ENCODE results near the gene ITSN2. TPM values are rescaled to one million over a fixed set of nuclear protein-coding genes. Genes with fewer than 3 reads are reported as not detected.

The ITSN2 gene
- total and polyA plus RNA-seq, 10 donors = 41.1 to 150 (median 107) TPM

- Histone ChIP-seq H3K4me3 (peak overlapping the region in 1 of 8 donors; percentile 27), H3K9me3 (no peaks in the 10 kb centered on the region), H3K36me3 (no peaks in the 10 kb centered on the region), H3K27me3 (replicated peaks in 1 of 7) (no peaks in the 10 kb centered on the region), H3K4me1 (peaks cover 45 to 96% (median 79%) of the 10 kb centered on the region in 6 donors), H3K27ac (peak overlapping the region in 6 of 8 donors; percentile 0 to 60 (median 48))
- intact Hi-C loops (cut with DNase I; ENCODE audit: low total_unique reads) = no loop called here
- TF ChIP-seq POLR2A (IDR thresholded peaks at IDR 0.05) = no peak
- no peak for DNase-seq
- WGBS, 5 donors = 35 to 59% (median 36%) methylated on average over 1 of the region's 1 CpG
Measured at GRCh38 chr2:24354957-24355356, 5.4 kb downstream of the ITSN2 start.

- intact Hi-C loops (cut with DNase I; ENCODE audit: low total_unique reads) = no loop called here
- H3K27ac ChIP-seq = peak overlapping the region in 7 of 8 donors; percentile 0 to 60 (median 50)
- no peaks in the 10 kb centered on the region for H3K36me3 ChIP-seq
- H3K9me3 ChIP-seq = no peaks in the 10 kb centered on the region
- TF ChIP-seq POLR2AphosphoS5 (IDR thresholded peaks at IDR 0.05) (no peak), POLR2A (IDR thresholded peaks at IDR 0.05) (no peak)
- TF ChIP-seq, protein P1, sequence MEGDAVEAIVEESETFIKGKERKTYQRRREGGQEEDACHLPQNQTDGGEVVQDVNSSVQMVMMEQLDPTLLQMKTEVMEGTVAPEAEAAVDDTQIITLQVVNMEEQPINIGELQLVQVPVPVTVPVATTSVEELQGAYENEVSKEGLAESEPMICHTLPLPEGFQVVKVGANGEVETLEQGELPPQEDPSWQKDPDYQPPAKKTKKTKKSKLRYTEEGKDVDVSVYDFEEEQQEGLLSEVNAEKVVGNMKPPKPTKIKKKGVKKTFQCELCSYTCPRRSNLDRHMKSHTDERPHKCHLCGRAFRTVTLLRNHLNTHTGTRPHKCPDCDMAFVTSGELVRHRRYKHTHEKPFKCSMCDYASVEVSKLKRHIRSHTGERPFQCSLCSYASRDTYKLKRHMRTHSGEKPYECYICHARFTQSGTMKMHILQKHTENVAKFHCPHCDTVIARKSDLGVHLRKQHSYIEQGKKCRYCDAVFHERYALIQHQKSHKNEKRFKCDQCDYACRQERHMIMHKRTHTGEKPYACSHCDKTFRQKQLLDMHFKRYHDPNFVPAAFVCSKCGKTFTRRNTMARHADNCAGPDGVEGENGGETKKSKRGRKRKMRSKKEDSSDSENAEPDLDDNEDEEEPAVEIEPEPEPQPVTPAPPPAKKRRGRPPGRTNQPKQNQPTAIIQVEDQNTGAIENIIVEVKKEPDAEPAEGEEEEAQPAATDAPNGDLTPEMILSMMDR (IDR thresholded peaks at IDR 0.05 in 8 of 11, conservative IDR thresholded peaks at IDR 0.05 in 3 of 11) = no peak
- peak overlapping the region in 1 of 8 donors; percentile 27 for H3K4me3 ChIP-seq
- 42 to 62% (median 48%) methylated on average over 3 of the region's 3 CpGs for WGBS, 5 donors
- peaks cover 48 to 99% (median 84%) of the 10 kb centered on the region in 6 donors for H3K4me1 ChIP-seq
- DNase-seq = no peak
- H3K27me3 ChIP-seq (replicated peaks in 1 of 7) = no peaks in the 10 kb centered on the region
Measured at GRCh38 chr2:24354395-24354794, 5.9 kb downstream of the ITSN2 start.

DNA sequence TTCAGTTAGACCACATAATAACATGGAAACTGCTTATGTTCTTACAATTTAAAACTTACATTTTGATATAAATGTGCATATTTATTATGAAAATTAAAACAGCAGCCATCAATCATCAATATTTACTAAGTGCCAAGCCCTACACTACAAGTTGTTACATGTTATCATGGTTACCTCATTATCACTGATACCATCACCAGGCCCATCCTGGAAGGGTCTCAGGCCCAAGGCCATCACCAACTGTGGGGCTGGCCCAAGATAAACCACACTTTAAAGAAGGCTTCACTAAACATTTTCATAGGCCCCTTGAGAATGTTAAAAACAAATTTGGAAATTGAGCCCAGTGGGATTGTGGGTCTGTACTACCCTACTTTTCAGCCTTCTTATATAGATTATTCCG, 6.4 kb downstream of the ITSN2 start:
- H3K27ac ChIP-seq = peak overlapping the region in 6 of 8 donors; percentile 27 to 60 (median 50)
- H3K36me3 ChIP-seq = no peaks in the 10 kb centered on the region
- WGBS, 5 donors = 82 to 95% (median 91%) methylated on average over 1 of the region's 1 CpG
- no peak overlapping the region for H3K4me3 ChIP-seq
- TF ChIP-seq, protein P1 (IDR thresholded peaks at IDR 0.05 in 8 of 11, conservative IDR thresholded peaks at IDR 0.05 in 3 of 11) = no peak
- TF ChIP-seq POLR2A (IDR thresholded peaks at IDR 0.05) = no peak
- no peak for TF ChIP-seq POLR2AphosphoS5 (IDR thresholded peaks at IDR 0.05)
- H3K4me1 ChIP-seq = peaks cover 53 to 99% (median 85%) of the 10 kb centered on the region in 6 donors
- DNase-seq = no peak
- no peaks in the 10 kb centered on the region for H3K9me3 ChIP-seq
- no peaks in the 10 kb centered on the region for H3K27me3 ChIP-seq (replicated peaks in 1 of 7)
- intact Hi-C loops (cut with DNase I; ENCODE audit: low total_unique reads) = no loop called here

- peaks cover 52 to 99% (median 85%) of the 10 kb centered on the region in 6 donors for H3K4me1 ChIP-seq
- intact Hi-C loops (cut with DNase I; ENCODE audit: low total_unique reads) = no loop called here
- TF ChIP-seq, protein P1 (IDR thresholded peaks at IDR 0.05 in 8 of 11, conservative IDR thresholded peaks at IDR 0.05 in 3 of 11) = no peak
- TF ChIP-seq POLR2AphosphoS5 (IDR thresholded peaks at IDR 0.05) (no peak), POLR2A (IDR thresholded peaks at IDR 0.05) (no peak)
- peak overlapping the region in 2 of 8 donors; percentile 50 to 60 for H3K27ac ChIP-seq
- DNase-seq = no peak
- H3K9me3 ChIP-seq = no peaks in the 10 kb centered on the region
- no peak overlapping the region for H3K4me3 ChIP-seq
- no peaks in the 10 kb centered on the region for H3K36me3 ChIP-seq
- 71 to 93% (median 82%) methylated on average over 5 of the region's 5 CpGs for WGBS, 5 donors
- H3K27me3 ChIP-seq (replicated peaks in 1 of 7) = no peaks in the 10 kb centered on the region
Measured at GRCh38 chr2:24353364-24353763, 7.0 kb downstream of the ITSN2 start.

DNA sequence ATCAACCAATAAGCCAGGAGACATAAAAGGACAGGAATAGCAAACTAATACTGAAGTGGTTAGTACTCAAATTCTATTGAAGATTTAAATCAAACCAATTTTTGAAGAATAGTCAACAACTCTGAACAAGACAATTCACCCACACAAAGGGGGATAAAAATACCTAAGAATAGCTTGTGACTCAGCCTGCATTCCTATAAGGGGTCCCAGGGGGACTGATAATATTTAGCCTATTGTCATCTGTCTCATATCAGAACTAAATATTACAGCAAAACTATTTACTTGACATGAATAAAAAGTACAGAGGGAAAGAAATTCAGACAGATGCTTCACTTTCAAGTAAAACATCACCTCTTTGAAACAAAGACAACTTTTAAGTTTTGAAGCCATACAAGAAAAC, 7.7 kb downstream of the ITSN2 start:
- TF ChIP-seq POLR2A (IDR thresholded peaks at IDR 0.05) = no peak
- TF ChIP-seq POLR2AphosphoS5 (IDR thresholded peaks at IDR 0.05) = no peak
- TF ChIP-seq, protein P1 (IDR thresholded peaks at IDR 0.05 in 8 of 11, conservative IDR thresholded peaks at IDR 0.05 in 3 of 11) = no peak
- H3K4me3 ChIP-seq = no peak overlapping the region
- intact Hi-C loops (cut with DNase I; ENCODE audit: low total_unique reads) = no loop called here
- H3K27me3 ChIP-seq (replicated peaks in 1 of 7) = no peaks in the 10 kb centered on the region
- peak overlapping the region in 1 of 8 donors; percentile 11 for H3K27ac ChIP-seq
- no peaks in the 10 kb centered on the region for H3K9me3 ChIP-seq
- no peak for DNase-seq
- no peaks in the 10 kb centered on the region for H3K36me3 ChIP-seq
- peaks cover 49 to 99% (median 81%) of the 10 kb centered on the region in 6 donors for H3K4me1 ChIP-seq
